ENCODE measurements around the gene AGPAT2. TPM values are rescaled to one million over a fixed set of nuclear protein-coding genes. Genes with fewer than 3 reads are reported as not detected.

The AGPAT2 gene
- polyA plus RNA-seq, 2 donors = 90.7 to 100 TPM

GRCh38 chr9:136672431-136673087 lies 14.7 kb downstream of the AGPAT2 start:
- no peaks in the 10 kb centered on the region for H3K27me3 ChIP-seq (ENCODE audit: control insufficient read depth in 1 of 2, insufficient read depth in 2 of 2, low read length in 2 of 2)
- no peak overlapping the region for H3K27ac ChIP-seq (ENCODE audit: low read depth in 2 of 2, low read length in 1 of 2)
- WGBS, 2 donors = 62 to 72% methylated on average over 13 to 14 of the region's 14 CpGs
- no peak overlapping the region for H3K4me3 ChIP-seq (ENCODE audit: low read depth in 1 of 2, low read length in 2 of 2)
- no peaks in the 10 kb centered on the region for H3K9me3 ChIP-seq (ENCODE audit: control insufficient read depth in 2 of 2, insufficient read depth in 1 of 2, low read depth in 1 of 2, low read length in 1 of 2)
- peaks cover 0 to 32% of the 10 kb centered on the region in 2 donors for H3K36me3 ChIP-seq (ENCODE audit: control insufficient read depth in 2 of 2, insufficient read depth in 2 of 2, low read length in 1 of 2)
- no peaks in the 10 kb centered on the region for H3K4me1 ChIP-seq (ENCODE audit: control insufficient read depth in 2 of 2, insufficient read depth in 2 of 2, low read length in 1 of 2)

- H3K9me3 ChIP-seq (ENCODE audit: control insufficient read depth in 2 of 2, insufficient read depth in 1 of 2, low read depth in 1 of 2, low read length in 1 of 2) = no peaks in the 10 kb centered on the region
- H3K27ac ChIP-seq (ENCODE audit: low read depth in 2 of 2, low read length in 1 of 2) = no peak overlapping the region
- no peak overlapping the region for H3K4me3 ChIP-seq (ENCODE audit: low read depth in 1 of 2, low read length in 2 of 2)
- H3K4me1 ChIP-seq (ENCODE audit: control insufficient read depth in 2 of 2, insufficient read depth in 2 of 2, low read length in 1 of 2) = no peaks in the 10 kb centered on the region
- H3K27me3 ChIP-seq (ENCODE audit: control insufficient read depth in 1 of 2, insufficient read depth in 2 of 2, low read length in 2 of 2) = peaks cover 0 to 2% of the 10 kb centered on the region in 2 donors
- 49 to 51% methylated on average over 27 of the region's 27 CpGs for WGBS, 2 donors
- H3K36me3 ChIP-seq (ENCODE audit: control insufficient read depth in 2 of 2, insufficient read depth in 2 of 2, low read length in 1 of 2) = peaks cover 0 to 29% of the 10 kb centered on the region in 2 donors
These were observed 15.4 kb downstream of the AGPAT2 start for GRCh38 chr9:136671646-136672430.

DNA sequence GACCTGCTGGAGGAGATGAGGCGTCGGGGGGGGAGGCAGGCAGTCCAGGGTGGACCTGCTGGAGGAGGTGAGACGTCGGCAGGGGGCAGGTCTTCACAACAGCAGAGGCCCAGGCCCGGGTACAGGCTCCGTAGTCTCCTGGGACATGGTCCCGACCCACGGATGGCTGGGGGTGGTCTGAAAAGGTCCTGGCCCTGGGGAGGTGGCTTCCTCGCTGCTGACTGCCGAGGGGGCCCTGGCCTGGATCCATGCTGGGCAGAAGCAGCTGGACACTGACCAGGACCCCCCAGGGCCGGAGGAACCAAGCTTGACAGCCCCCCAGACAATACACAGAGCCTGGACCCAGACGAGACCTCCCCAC lies 16.0 kb downstream of the AGPAT2 start:
- Histone ChIP-seq H3K27me3 (ENCODE audit: control insufficient read depth in 1 of 2, insufficient read depth in 2 of 2, low read length in 2 of 2) (peaks cover 0 to 8% of the 10 kb centered on the region in 2 donors), H3K27ac (ENCODE audit: low read depth in 2 of 2, low read length in 1 of 2) (no peak overlapping the region), H3K4me1 (ENCODE audit: control insufficient read depth in 2 of 2, insufficient read depth in 2 of 2, low read length in 1 of 2) (peaks cover 0 to under 1% of the 10 kb centered on the region in 2 donors), H3K9me3 (ENCODE audit: control insufficient read depth in 2 of 2, insufficient read depth in 1 of 2, low read depth in 1 of 2, low read length in 1 of 2) (no peaks in the 10 kb centered on the region), H3K36me3 (ENCODE audit: control insufficient read depth in 2 of 2, insufficient read depth in 2 of 2, low read length in 1 of 2) (peaks cover 0 to 25% of the 10 kb centered on the region in 2 donors), H3K4me3 (ENCODE audit: low read depth in 1 of 2, low read length in 2 of 2) (no peak overlapping the region)
- 33 to 35% methylated on average over 11 to 12 of the region's 12 CpGs for WGBS, 2 donors

DNA sequence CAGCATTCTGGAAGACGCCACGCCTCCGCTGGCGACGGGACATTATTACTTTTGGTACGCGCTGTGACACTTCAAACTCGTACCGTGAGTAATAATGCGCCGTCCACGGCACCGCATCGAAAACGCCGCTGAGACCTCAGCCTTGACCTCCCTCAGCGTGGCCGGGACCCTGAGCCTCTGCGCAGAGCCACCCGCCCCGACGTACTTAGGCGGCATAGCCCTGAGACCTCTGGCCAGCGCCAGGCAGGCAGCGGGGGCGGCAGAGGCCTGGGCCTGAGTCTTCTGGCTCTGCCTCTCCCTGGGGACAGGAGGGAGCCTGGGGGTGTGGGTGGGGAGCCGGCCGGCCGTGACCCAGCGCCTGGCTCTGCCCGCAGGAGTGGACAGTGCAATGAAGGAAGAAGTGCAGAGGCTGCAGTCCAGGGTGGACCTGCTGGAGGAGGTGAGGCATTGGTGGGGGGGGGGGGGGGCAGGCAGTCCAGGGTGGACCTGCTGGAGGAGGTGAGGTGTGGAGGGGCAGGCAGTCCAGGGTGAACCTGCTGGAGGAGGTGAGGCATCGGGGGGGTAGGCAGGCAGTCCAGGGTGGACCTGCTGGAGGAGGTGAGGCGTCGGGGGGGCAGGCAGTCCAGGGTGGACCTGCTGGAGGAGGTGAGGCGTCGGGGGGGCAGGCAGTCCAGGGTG lies 16.5 kb downstream of the AGPAT2 start:
- Histone ChIP-seq H3K27ac (ENCODE audit: low read depth in 2 of 2, low read length in 1 of 2) (no peak overlapping the region), H3K27me3 (ENCODE audit: control insufficient read depth in 1 of 2, insufficient read depth in 2 of 2, low read length in 2 of 2) (peaks cover 0 to 10% of the 10 kb centered on the region in 2 donors), H3K4me1 (ENCODE audit: control insufficient read depth in 2 of 2, insufficient read depth in 2 of 2, low read length in 1 of 2) (peaks cover 0 to 2% of the 10 kb centered on the region in 2 donors), H3K4me3 (ENCODE audit: low read depth in 1 of 2, low read length in 2 of 2) (no peak overlapping the region), H3K9me3 (ENCODE audit: control insufficient read depth in 2 of 2, insufficient read depth in 1 of 2, low read depth in 1 of 2, low read length in 1 of 2) (no peaks in the 10 kb centered on the region), H3K36me3 (ENCODE audit: control insufficient read depth in 2 of 2, insufficient read depth in 2 of 2, low read length in 1 of 2) (peaks cover 0 to 20% of the 10 kb centered on the region in 2 donors)
- WGBS, 2 donors = 59 to 62% methylated on average over 33 to 36 of the region's 36 CpGs

DNA sequence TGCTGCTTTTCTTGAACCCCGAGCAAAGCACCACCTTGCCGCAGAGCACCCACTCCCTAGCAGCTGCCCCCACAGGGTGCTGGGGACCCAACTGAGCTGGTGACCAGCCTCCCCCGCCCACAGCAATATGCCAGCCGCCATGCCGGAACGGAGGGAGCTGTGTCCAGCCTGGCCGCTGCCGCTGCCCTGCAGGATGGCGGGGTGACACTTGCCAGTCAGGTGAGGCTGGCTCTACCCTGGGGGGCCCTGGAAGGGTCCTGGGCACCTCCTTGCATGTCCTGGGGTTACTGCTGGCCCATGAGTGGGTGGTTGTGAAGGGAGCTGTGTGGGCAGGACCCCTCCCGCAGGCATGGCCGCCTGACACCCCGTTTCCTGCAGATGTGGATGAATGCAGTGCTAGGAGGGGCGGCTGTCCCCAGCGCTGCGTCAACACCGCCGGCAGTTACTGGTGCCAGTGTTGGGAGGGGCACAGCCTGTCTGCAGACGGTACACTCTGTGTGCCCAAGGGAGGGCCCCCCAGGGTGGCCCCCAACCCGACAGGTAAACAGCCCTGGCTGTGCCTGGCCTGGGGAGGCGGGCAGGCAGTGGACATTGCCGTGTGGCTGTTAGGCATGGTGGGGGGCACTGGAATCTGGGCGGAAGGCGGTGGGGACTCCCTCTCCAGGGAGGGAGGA lies 17.3 kb downstream of the AGPAT2 start:
- WGBS, 2 donors = 52 to 54% methylated on average over 23 of the region's 23 CpGs
- Histone ChIP-seq H3K4me1 (ENCODE audit: control insufficient read depth in 2 of 2, insufficient read depth in 2 of 2, low read length in 1 of 2) (peaks cover 0 to 2% of the 10 kb centered on the region in 2 donors), H3K4me3 (ENCODE audit: low read depth in 1 of 2, low read length in 2 of 2) (no peak overlapping the region), H3K27ac (ENCODE audit: low read depth in 2 of 2, low read length in 1 of 2) (no peak overlapping the region), H3K9me3 (ENCODE audit: control insufficient read depth in 2 of 2, insufficient read depth in 1 of 2, low read depth in 1 of 2, low read length in 1 of 2) (no peaks in the 10 kb centered on the region), H3K27me3 (ENCODE audit: control insufficient read depth in 1 of 2, insufficient read depth in 2 of 2, low read length in 2 of 2) (peaks cover 0 to 10% of the 10 kb centered on the region in 2 donors), H3K36me3 (ENCODE audit: control insufficient read depth in 2 of 2, insufficient read depth in 2 of 2, low read length in 1 of 2) (peaks cover 0 to 19% of the 10 kb centered on the region in 2 donors)

GRCh38 chr9:136668983-136669790 lies 18.1 kb downstream of the AGPAT2 start:
- H3K36me3 ChIP-seq (ENCODE audit: control insufficient read depth in 2 of 2, insufficient read depth in 2 of 2, low read length in 1 of 2) = peaks cover 0 to 14% of the 10 kb centered on the region in 2 donors
- no peak overlapping the region for H3K4me3 ChIP-seq (ENCODE audit: low read depth in 1 of 2, low read length in 2 of 2)
- peaks cover 0 to 10% of the 10 kb centered on the region in 2 donors for H3K27me3 ChIP-seq (ENCODE audit: control insufficient read depth in 1 of 2, insufficient read depth in 2 of 2, low read length in 2 of 2)
- H3K27ac ChIP-seq (ENCODE audit: low read depth in 2 of 2, low read length in 1 of 2) = peak overlapping the region in 1 of 2 donors; percentile 6
- H3K9me3 ChIP-seq (ENCODE audit: control insufficient read depth in 2 of 2, insufficient read depth in 1 of 2, low read depth in 1 of 2, low read length in 1 of 2) = no peaks in the 10 kb centered on the region
- WGBS, 2 donors = 53 to 55% methylated on average over 16 to 23 of the region's 23 CpGs
- H3K4me1 ChIP-seq (ENCODE audit: control insufficient read depth in 2 of 2, insufficient read depth in 2 of 2, low read length in 1 of 2) = peaks cover 0 to 2% of the 10 kb centered on the region in 2 donors

GRCh38 chr9:136667940-136668760 lies 19.1 kb downstream of the AGPAT2 start:
- Histone ChIP-seq H3K4me3 (ENCODE audit: low read depth in 1 of 2, low read length in 2 of 2) (peak overlapping the region in 1 of 2 donors; percentile 32), H3K36me3 (ENCODE audit: control insufficient read depth in 2 of 2, insufficient read depth in 2 of 2, low read length in 1 of 2) (peaks cover 0 to 4% of the 10 kb centered on the region in 2 donors), H3K27me3 (ENCODE audit: control insufficient read depth in 1 of 2, insufficient read depth in 2 of 2, low read length in 2 of 2) (peaks cover 0 to 10% of the 10 kb centered on the region in 2 donors), H3K27ac (ENCODE audit: low read depth in 2 of 2, low read length in 1 of 2) (no peak overlapping the region), H3K4me1 (ENCODE audit: control insufficient read depth in 2 of 2, insufficient read depth in 2 of 2, low read length in 1 of 2) (peaks cover 0 to 2% of the 10 kb centered on the region in 2 donors), H3K9me3 (ENCODE audit: control insufficient read depth in 2 of 2, insufficient read depth in 1 of 2, low read depth in 1 of 2, low read length in 1 of 2) (no peaks in the 10 kb centered on the region)
- 51 to 58% methylated on average over 35 to 40 of the region's 40 CpGs for WGBS, 2 donors

DNA sequence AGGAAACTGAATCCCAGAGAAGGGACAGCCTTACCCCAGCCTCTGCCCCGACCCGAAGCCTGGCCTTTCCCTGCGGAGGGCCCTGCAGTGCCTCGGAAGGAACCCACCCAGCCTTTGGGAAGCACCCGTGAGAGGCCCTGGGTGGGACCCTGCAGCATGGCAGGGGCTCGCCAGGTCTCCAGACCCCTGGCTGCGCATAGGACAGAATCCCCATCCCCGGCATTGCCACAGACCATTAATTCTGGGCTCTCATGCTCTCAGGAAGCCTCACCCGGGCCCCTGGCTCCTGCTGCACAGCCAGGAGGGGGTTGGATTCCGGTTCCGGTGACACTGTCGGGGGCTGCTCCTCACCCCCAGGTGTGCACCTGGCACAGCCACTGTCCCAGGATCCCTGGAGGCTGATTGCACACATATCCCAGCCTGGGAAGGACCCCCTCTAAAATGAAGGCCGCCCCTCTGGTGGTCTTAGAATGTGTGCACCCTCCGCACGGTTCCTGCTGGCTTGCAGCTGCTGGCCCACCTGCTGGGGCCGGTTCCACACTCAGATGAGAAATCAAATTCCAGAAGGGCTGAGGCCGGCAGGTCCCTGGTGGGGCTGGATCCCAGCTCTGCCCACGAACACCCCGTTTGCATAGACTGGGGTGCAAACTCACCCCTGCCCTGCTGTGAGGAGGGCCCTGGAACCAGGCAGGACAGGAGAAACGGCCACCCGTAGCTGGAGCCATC lies 19.9 kb downstream of the AGPAT2 start:
- WGBS, 2 donors = 57 to 58% methylated on average over 21 of the region's 21 CpGs
- H3K9me3 ChIP-seq (ENCODE audit: control insufficient read depth in 2 of 2, insufficient read depth in 1 of 2, low read depth in 1 of 2, low read length in 1 of 2) = no peaks in the 10 kb centered on the region
- no peaks in the 10 kb centered on the region for H3K36me3 ChIP-seq (ENCODE audit: control insufficient read depth in 2 of 2, insufficient read depth in 2 of 2, low read length in 1 of 2)
- peak overlapping the region in 1 of 2 donors; percentile 10 for H3K27ac ChIP-seq (ENCODE audit: low read depth in 2 of 2, low read length in 1 of 2)
- H3K4me1 ChIP-seq (ENCODE audit: control insufficient read depth in 2 of 2, insufficient read depth in 2 of 2, low read length in 1 of 2) = peaks cover 0 to 2% of the 10 kb centered on the region in 2 donors
- peaks cover 0 to 10% of the 10 kb centered on the region in 2 donors for H3K27me3 ChIP-seq (ENCODE audit: control insufficient read depth in 1 of 2, insufficient read depth in 2 of 2, low read length in 2 of 2)
- H3K4me3 ChIP-seq (ENCODE audit: low read depth in 1 of 2, low read length in 2 of 2) = peak overlapping the region; percentile 32 to 56
